GM23338 (cell line): ENCODE results near the gene KIAA1671.

Experiments
- CTCF ChIP-seq, 2 experiments: fragments of 200-600 bp in 1 of 2; sonication (generic) in 1 of 2; conservative IDR thresholded peaks; 2 replicates each; pipeline versions ENCODE4 v1.5.1 to v1.6.1; 2016 to 2017; ENCODE audit warnings: antibody characterized with exemption in 2 of 2, low read depth in 2 of 2, mild to moderate bottlenecking in 2 of 2, moderate library complexity in 1 of 2
- EZH2 ChIP-seq: fragments of 200-600 bp; sonication (generic); IDR thresholded peaks from one replicate; pipeline ENCODE4 v1.8.0; 2017; ENCODE audit warnings: antibody characterized with exemption, mild to moderate bottlenecking, low read depth; ENCODE audit not compliant: unreplicated experiment
- EZH2phosphoT487 ChIP-seq: fragments of 200-600 bp; sonication (generic); IDR thresholded peaks from one replicate; pipeline ENCODE4 v1.8.1; 2018; ENCODE audit warnings: antibody characterized with exemption; ENCODE audit not compliant: unreplicated experiment
- POLR2AphosphoS5 ChIP-seq: IDR thresholded peaks from 2 replicates; pipeline ENCODE4 v1.6.1; 2016; ENCODE audit warnings: antibody characterized with exemption, low read depth

GRCh38 chr22:25156736-25157135, 204.2 kb downstream of the KIAA1671 start:
- TF ChIP-seq CTCF (conservative IDR thresholded peaks at IDR 0.05; ENCODE audit: low read depth in 2 of 2) = no peak
- TF ChIP-seq EZH2 = no peak
- no peak for TF ChIP-seq POLR2AphosphoS5
- TF ChIP-seq EZH2phosphoT487 = no peak
